Measurements from ENCODE around the gene GRWD1.

The GRWD1 gene

DNA sequence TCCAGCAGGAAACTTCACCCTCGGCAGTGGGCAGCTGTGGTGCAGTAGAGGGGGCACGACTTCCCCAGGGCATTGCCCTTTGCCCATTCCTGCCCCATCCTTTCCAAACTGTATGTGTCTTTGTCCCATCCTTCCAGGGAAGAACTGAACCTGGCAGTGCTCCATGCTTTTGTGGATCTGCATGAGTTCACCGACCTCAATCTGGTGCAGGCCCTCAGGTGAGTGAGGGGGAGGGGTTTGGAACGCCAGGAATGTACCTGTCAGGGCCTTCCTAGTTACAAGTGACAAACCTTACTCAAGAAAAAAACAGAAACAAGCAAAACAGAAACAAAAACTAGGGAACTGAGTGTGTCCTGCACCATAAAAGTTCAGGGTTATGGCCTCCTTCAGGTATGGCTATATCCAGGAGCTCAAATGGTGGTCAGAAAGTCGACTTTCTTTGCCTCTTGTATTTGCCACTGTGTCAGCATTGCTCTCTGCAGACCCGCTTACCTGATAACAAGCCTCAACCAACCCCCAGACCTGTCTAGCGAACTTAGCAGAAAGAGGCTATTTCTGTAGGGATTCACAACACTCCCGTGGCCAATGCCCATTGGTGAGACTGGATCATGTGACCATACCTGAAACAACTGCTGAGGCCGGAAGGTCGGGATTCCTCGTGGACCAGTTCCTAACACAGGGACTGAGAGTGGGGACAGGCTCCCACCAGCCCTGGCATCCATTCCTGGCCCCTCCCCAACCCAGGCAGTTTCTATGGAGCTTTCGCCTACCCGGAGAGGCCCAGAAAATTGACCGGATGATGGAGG is 27.6 kb downstream of the GRWD1 start:
- TF ChIP-seq ZBTB7A (IDR thresholded peaks at IDR 0.05; ENCODE audit: low read depth) (no peak), CREB1 (IDR thresholded peaks at IDR 0.05; ENCODE audit: low read depth) (no peak), NFIC (IDR thresholded peaks at IDR 0.05) (no peak), TAF1 (IDR thresholded peaks at IDR 0.05; ENCODE audit: low read depth) (no peak), TCF12 (IDR thresholded peaks at IDR 0.05; ENCODE audit: low read depth) (no peak), FOXM1 (IDR thresholded peaks at IDR 0.05; ENCODE audit: borderline replicate concordance, low read depth) (no peak), TEAD4 (IDR thresholded peaks at IDR 0.05) (0 out of 2 replicates have a peak, but pooled peaks have one; percentile 32), USF1 (IDR thresholded peaks at IDR 0.05) (0 out of 2 replicates have a peak, but pooled peaks have one; percentile 39), EGR1 (IDR thresholded peaks at IDR 0.05) (no peak), YY1 (IDR thresholded peaks at IDR 0.05; ENCODE audit: low read depth) (no peak)
- TF ChIP-seq, protein P1, sequence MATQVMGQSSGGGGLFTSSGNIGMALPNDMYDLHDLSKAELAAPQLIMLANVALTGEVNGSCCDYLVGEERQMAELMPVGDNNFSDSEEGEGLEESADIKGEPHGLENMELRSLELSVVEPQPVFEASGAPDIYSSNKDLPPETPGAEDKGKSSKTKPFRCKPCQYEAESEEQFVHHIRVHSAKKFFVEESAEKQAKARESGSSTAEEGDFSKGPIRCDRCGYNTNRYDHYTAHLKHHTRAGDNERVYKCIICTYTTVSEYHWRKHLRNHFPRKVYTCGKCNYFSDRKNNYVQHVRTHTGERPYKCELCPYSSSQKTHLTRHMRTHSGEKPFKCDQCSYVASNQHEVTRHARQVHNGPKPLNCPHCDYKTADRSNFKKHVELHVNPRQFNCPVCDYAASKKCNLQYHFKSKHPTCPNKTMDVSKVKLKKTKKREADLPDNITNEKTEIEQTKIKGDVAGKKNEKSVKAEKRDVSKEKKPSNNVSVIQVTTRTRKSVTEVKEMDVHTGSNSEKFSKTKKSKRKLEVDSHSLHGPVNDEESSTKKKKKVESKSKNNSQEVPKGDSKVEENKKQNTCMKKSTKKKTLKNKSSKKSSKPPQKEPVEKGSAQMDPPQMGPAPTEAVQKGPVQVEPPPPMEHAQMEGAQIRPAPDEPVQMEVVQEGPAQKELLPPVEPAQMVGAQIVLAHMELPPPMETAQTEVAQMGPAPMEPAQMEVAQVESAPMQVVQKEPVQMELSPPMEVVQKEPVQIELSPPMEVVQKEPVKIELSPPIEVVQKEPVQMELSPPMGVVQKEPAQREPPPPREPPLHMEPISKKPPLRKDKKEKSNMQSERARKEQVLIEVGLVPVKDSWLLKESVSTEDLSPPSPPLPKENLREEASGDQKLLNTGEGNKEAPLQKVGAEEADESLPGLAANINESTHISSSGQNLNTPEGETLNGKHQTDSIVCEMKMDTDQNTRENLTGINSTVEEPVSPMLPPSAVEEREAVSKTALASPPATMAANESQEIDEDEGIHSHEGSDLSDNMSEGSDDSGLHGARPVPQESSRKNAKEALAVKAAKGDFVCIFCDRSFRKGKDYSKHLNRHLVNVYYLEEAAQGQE (IDR thresholded peaks at IDR 0.05; ENCODE audit: low read depth): no peak
- TF ChIP-seq, protein P2, sequence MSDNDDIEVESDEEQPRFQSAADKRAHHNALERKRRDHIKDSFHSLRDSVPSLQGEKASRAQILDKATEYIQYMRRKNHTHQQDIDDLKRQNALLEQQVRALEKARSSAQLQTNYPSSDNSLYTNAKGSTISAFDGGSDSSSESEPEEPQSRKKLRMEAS (IDR thresholded peaks at IDR 0.05): no peak

GRCh38 chr19:48474084-48474592 is 28.4 kb downstream of the GRWD1 start:
- TF ChIP-seq USF1 (IDR thresholded peaks at IDR 0.05): no peak
- no peak for TF ChIP-seq ZBTB7A (IDR thresholded peaks at IDR 0.05; ENCODE audit: low read depth)
- TF ChIP-seq TEAD4 (IDR thresholded peaks at IDR 0.05): no peak
- TF ChIP-seq CREB1 (IDR thresholded peaks at IDR 0.05; ENCODE audit: low read depth): no peak
- TF ChIP-seq, protein P1 (IDR thresholded peaks at IDR 0.05; ENCODE audit: low read depth): no peak
- no peak for TF ChIP-seq YY1 (IDR thresholded peaks at IDR 0.05; ENCODE audit: low read depth)
- TF ChIP-seq, protein P2 (IDR thresholded peaks at IDR 0.05): no peak
- TF ChIP-seq TCF12 (IDR thresholded peaks at IDR 0.05; ENCODE audit: low read depth): no peak
- TF ChIP-seq TAF1 (IDR thresholded peaks at IDR 0.05; ENCODE audit: low read depth): no peak
- no peak for TF ChIP-seq RAD21 (IDR thresholded peaks at IDR 0.05; ENCODE audit: low read depth)
- no peak for TF ChIP-seq FOXM1 (IDR thresholded peaks at IDR 0.05; ENCODE audit: borderline replicate concordance, low read depth)
- no peak for TF ChIP-seq CEBPB (IDR thresholded peaks at IDR 0.05)
- TF ChIP-seq EGR1 (IDR thresholded peaks at IDR 0.05): no peak
- TF ChIP-seq EP300 (IDR thresholded peaks at IDR 0.05; ENCODE audit: borderline replicate concordance): no peak
- TF ChIP-seq NFIC (IDR thresholded peaks at IDR 0.05): no peak

DNA sequence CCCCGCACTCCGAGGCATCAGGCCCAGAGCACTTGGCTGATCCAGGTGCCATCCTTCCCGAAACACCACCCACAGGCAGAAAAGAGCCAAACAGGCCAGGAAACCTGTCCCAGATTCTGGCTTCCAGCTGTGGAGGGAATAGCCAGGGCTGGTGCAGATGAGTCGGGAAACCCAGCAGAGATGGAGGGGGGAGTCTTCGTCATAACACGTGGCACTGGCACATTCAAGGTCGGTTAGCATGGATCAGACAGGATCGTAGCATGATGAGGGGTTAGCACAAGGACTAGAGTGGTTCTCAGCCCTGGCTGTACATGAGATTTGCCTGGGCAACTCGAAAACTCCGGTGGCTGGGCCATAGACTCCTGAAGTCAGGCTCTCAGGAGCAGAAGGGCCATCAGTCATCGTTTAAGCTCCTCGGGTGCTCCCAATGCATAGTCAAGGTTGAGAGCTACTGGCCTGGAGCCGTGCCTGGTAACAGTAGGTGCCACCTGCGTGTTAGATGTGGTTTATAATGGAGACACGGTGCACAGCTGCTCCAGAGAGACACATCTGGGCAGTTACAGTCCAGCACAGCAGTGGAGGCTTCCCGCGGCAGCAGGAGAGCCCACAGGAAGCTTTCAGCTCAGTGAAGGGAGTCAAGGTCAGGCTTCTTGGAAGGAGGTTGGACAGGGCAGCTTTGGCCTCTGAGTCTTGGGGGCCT is 29.7 kb downstream of the GRWD1 start:
- no peak for TF ChIP-seq EGR1 (IDR thresholded peaks at IDR 0.05)
- TF ChIP-seq EP300 (IDR thresholded peaks at IDR 0.05; ENCODE audit: borderline replicate concordance): no peak
- no peak for TF ChIP-seq FOXM1 (IDR thresholded peaks at IDR 0.05; ENCODE audit: borderline replicate concordance, low read depth)

DNA sequence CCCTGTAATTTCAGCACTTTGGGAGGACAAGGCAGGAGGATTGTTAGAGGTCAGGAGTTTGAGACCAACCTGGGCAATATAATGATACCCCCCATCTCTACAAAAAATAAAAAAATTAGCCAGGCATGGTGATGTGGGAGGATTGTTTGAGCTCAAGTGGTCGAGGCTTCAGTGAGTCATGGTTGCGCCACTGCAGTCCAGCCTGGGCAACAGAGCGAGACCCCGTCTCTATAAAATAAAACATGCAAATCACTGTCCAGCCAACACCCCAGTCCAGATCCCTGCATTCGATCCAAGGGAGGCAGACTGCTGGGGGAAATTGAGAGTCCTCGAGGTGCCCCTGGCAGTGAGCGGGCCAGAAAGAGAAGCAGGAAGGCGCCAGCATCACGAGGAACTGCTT is 30.4 kb downstream of the GRWD1 start:
- no peak for TF ChIP-seq EGR1 (IDR thresholded peaks at IDR 0.05)
- no peak for TF ChIP-seq ZBTB7A (IDR thresholded peaks at IDR 0.05; ENCODE audit: low read depth)
- TF ChIP-seq, protein P2 (IDR thresholded peaks at IDR 0.05): no peak
- TF ChIP-seq USF1 (IDR thresholded peaks at IDR 0.05): no peak
- no peak for TF ChIP-seq TCF12 (IDR thresholded peaks at IDR 0.05; ENCODE audit: low read depth)
- no peak for TF ChIP-seq TEAD4 (IDR thresholded peaks at IDR 0.05)
- no peak for TF ChIP-seq YY1 (IDR thresholded peaks at IDR 0.05; ENCODE audit: low read depth)
- no peak for TF ChIP-seq CREB1 (IDR thresholded peaks at IDR 0.05; ENCODE audit: low read depth)
- TF ChIP-seq TAF1 (IDR thresholded peaks at IDR 0.05; ENCODE audit: low read depth): no peak
- TF ChIP-seq EP300 (IDR thresholded peaks at IDR 0.05; ENCODE audit: borderline replicate concordance): no peak
- no peak for TF ChIP-seq NFIC (IDR thresholded peaks at IDR 0.05)

Measured in Ishikawa (cell line).